OCI-LY3 (cell line): ENCODE results near the gene RARA.

ENCODE experiments used
- EZH2phosphoT487 ChIP-seq: fragments of 200-600 bp; shearing (Covaris generic); IDR thresholded peaks from 2 replicates; pipeline ENCODE4 v1.6.1; 2018; ENCODE audit warnings: antibody characterized with exemption, mixed run types, low read depth
- TF ChIP-seq, protein P1 (sequence below): fragments of 200-600, 300-600 bp; sonication (generic); IDR thresholded peaks from 2 replicates; pipeline ENCODE4 v1.5.1; 2014; ENCODE audit warnings: antibody characterized with exemption, low read length, low read depth

DNA sequence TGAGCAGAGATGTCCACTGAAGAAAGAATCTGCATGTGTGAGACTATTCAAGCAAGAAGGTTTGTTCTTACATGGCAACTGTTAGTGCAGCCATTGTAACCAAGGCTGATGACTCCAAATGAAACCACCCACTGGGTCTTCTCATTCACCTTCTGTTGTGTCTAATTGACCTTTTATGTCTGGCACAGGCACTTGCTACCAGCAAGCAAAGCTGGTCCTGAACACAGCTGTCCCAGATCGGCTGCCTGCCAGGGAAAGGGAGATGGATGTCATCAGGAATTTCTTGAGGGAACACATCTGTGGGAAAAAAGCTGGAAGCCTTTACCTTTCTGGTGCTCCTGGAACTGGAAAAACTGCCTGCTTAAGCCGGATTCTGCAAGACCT is 17.7 kb upstream of the RARA start:
- TF ChIP-seq, protein P1, sequence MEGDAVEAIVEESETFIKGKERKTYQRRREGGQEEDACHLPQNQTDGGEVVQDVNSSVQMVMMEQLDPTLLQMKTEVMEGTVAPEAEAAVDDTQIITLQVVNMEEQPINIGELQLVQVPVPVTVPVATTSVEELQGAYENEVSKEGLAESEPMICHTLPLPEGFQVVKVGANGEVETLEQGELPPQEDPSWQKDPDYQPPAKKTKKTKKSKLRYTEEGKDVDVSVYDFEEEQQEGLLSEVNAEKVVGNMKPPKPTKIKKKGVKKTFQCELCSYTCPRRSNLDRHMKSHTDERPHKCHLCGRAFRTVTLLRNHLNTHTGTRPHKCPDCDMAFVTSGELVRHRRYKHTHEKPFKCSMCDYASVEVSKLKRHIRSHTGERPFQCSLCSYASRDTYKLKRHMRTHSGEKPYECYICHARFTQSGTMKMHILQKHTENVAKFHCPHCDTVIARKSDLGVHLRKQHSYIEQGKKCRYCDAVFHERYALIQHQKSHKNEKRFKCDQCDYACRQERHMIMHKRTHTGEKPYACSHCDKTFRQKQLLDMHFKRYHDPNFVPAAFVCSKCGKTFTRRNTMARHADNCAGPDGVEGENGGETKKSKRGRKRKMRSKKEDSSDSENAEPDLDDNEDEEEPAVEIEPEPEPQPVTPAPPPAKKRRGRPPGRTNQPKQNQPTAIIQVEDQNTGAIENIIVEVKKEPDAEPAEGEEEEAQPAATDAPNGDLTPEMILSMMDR = no peak
- TF ChIP-seq EZH2phosphoT487 = no peak
